NCI-H524 (cell line): Measurements from ENCODE around the gene ELAVL3.
"Not testable (repeated sequence)": the region's sequence is repeated elsewhere in the genome, so short reads cannot be mapped to it uniquely, and the experiment has no call there.

Source experiments
- DNase-seq, 2 experiments: peaks; one replicate each; lab custom pipeline; 2025; lab: John Stamatoyannopoulos, UW

Gene ELAVL3

DNA sequence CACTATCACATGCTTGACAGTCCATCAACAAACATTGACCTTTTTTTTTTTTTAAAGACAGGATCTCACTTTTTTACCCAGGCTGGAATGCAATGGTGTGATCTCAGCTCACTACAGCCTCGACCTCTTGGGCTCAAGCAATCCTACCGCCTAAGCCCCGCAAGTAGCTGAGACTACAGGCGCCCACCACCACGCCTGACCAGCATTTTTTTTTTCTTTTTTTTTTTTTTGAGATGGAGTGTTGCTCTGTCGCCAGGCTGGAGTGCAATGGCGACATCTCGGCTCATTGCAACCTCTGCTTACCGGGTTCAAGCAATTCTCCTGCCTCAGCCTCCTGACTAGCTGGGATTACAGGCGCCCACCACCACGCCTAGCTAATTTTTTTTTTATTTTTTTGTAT is 21.9 kb downstream of the ELAVL3 start:
- not testable (repeated sequence) for DNase-seq

GRCh38 chr19:11458236-11458900 is 22.5 kb downstream of the ELAVL3 start:
- no peak for DNase-seq

DNA sequence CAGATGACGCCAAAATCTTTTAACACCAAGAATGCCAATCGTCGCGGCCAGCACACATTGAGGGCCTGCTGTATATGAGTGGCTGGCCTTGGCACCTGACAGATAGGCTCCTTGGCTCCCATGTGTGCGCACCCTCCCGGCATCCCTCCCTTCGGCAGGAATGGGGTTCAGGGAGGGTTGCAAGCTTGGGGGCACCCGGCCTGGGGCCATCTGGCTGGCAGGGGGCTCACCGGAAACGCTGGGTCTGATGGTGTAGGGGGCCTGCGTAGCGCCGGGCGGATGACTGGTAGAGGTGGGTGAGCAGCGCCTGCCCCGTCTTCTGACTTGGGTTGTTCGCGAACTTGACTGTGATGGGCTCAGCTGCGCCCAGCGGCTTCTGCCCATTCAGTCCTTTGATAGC is 23.0 kb downstream of the ELAVL3 start:
- no peak for DNase-seq

DNA sequence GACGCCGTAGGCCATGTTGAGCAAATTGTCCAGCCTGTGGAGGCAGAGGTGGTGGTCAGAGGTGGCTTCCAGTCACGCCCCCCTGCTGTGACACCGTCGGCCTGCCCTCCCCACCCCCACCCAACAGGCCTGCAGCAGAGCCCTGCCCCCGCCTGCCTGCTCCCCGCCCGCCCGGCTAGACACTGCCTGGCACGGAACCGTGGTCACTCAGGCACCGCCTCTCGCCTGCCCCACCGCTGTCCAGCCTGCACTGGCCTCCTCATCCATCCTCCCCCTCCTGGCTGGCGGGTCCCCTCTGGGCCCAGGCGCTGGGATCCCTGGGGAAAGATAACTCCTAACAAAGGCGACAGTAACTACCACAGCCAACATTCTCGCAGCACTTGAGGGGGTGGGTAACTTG is 23.7 kb downstream of the ELAVL3 start:
- DNase-seq, result no peak

- DNase-seq, result no peak
Measured at GRCh38 chr19:11456659-11457058, 24.2 kb downstream of the ELAVL3 start.

- not testable (repeated sequence) for DNase-seq
Measured at GRCh38 chr19:11455233-11455554, 25.7 kb downstream of the ELAVL3 start.

DNA sequence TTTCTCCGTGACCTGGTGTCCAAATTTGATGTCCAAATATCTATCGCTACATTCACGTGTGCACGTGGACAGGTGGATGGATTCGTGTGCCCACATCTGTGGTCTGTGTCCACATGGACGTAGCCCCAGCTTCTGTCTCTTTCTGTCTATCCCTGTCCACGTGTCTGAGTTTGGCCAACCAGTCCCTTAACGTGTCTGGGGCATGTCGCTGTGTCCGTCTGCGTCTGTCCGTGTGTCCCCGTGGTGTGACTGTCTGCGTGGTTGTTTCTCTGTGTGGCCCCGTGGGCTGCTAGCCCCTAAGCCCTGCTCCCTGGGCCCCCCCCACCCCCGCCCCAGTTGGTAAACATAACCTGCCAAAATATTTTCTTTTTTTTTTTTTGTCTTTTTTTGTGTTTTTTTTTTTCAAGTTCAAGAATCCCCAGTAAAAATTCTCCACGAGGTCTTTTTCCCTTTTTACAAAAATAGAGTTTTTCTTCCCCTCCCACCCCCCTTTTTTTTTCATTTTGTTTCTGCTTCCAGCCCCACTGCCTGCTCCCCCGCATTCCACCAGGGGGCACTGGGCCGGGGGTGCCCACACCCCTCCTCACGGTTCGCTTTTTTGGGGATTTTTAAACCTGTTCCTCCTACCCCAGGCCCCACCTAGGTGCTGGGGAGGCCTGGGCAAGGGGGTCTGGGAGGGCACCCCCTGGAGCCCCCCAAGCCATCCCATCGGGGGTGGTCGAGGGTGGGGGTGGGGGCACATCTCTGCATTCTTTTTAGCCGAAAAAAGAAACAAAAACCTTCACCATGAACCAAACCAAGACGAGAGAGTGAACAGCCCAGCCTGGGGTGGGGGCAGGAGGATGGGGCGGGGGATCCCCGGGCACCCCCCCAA is 27.1 kb downstream of the ELAVL3 start:
- DNase-seq, result no peak

- no peak for DNase-seq
Measured at GRCh38 chr19:11452620-11453310, 28.1 kb downstream of the ELAVL3 start.

- DNase-seq, result no peak
Measured at GRCh38 chr19:11451871-11452619, 28.8 kb downstream of the ELAVL3 start.

DNA sequence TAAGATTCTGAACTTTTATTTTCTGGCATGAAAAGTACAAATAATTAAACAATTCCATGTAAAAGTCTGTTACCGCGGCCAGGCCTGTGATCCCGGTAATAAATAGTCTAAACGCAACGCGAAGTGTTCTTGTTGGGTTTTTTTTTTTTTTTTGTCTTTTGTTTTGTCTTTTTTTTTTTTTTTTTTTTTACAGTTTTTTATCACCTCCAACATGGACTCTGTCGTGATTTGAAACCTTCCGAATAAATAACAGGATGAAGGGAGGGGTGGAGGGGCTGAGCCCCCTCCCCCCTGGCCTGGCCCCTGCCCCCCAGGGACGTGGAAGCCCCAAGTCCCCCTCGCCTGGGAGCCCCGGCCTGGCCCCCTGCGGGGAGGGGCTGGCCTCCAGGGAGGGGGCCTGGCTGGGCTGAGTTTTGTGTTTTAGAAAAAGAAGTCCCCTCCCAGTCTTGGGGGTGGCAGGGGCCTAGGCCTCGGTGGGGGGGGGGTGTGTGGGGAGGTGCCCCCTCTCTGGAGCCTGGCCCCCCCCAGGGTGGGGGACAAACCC is 29.4 kb downstream of the ELAVL3 start:
- DNase-seq, result no peak

GRCh38 chr19:11450570-11451326 is 30.1 kb downstream of the ELAVL3 start:
- DNase-seq, result no peak

DNA sequence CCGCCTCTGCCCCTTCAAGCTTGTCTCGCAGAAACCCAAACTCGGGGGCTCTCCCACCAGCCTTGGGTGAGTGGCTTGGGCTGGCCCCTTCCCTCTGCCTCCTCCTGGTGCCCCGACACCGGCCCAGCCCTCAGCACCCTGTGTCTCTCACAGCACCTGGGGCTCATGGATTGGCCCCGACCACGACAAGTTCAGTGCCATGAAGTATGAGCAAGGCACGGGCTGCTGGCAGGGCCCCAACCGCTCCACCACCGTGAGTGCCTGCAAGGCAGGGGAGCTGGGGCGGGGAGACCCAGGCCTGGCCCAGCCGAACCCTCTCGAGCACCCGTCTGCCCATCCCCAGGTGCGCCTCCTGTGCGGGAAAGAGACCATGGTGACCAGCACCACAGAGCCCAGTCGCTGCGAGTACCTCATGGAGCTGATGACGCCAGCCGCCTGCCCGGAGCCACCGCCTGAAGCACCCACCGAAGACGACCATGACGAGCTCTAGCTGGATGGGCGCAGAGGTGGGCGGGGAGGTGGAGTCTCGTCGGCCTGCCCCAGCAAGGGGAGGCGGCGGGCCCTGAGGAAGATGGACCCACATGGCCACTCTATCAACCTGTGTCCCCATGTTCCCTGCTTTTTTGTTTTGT is 31.8 kb downstream of the ELAVL3 start:
- no peak for DNase-seq

DNA sequence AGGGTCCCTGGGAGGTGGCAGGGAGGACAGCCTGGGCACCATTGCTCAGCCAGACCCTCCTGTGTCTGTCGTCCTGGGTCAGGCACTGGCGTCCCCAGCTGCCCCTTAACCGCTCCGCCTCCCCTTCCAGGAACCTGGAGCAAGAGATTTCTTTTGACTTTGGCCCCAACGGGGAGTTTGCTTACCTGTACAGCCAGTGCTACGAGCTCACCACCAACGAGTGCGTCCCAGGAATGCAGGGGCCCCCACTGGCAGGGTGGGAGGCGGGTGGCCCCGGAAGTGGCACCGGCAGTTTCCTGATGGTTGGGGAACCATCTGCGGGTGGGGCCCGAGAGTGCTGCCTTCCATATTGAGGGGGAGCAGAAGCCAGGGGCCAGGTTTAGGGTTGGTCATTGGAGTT is 32.4 kb downstream of the ELAVL3 start:
- DNase-seq, result no peak

- no peak for DNase-seq
Measured at GRCh38 chr19:11447347-11448262, 33.2 kb downstream of the ELAVL3 start.

DNA sequence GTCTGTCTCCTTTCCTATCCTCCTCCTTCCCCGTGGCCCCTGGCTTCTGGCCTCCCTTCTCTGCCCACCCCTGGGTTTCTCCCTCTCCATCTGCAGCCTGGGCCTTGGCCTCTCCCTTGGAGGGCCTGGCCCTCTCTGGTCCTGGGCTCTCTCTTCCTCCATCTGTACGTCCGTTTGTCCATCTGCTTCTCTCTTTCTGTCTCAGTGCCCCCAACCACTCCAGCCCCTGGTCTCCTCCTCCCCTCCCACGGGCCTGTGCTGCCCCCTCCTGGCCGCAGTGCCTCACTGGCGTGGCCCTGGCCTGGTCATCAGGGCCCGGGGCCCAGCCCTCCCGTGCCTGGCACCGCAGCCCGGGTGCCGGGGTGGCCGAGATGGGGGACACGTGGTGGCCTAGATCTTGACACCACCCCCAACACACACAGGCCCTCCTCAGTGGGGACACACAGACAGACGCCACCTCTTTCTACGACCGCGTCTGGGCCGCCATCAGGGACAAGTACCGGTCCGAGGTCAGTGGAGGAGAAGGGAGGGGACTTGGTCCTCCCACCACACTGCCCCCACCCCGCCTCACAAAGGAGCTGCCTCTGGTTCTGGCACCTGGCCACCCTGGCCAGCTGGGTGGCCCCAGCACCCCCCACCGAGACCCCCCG is 34.1 kb downstream of the ELAVL3 start:
- peak; percentile 60 to 62 for DNase-seq

GRCh38 chr19:11446271-11446651 is 34.6 kb downstream of the ELAVL3 start:
- no peak for DNase-seq

DNA sequence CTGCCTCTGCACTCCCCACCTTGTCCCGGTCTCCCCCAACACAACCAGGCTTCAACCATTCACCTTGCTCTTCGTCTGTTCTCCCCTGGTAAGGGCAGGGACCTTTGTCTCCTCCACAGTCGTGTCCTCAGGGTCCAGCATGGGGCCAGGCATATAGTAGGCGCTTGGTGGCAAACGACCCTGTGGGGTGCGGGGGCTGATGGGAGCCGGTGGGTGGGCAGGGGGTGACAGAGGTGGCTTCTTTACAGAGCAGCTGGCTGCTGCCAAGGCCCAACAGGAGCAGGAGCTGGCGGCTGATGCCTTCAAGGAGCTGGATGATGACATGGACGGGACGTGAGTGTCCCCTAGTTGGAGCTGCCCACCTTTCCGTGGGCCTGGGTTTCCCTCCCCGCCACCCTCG is 35.7 kb downstream of the ELAVL3 start:
- DNase-seq, result no peak

- no peak for DNase-seq
Measured at GRCh38 chr19:11444059-11444458, 36.8 kb downstream of the ELAVL3 start.

GRCh38 chr19:11437955-11438354 is 42.9 kb downstream of the ELAVL3 start:
- DNase-seq, result no peak
